ELF-1 (cell line): ENCODE results near the gene TAF1L.
"Not testable (repeated sequence)": the region's sequence is repeated elsewhere in the genome, so short reads cannot be mapped to it uniquely, and the experiment has no call there.

Source experiments
- DNase-seq: peaks from one replicate; pipeline ENCODE4 v3.0.0-alpha.2; 2016; ENCODE audit warnings: low read depth, low spot score

The TAF1L gene

GRCh38 chr9:32635362-32635761 lies at the start of gene TAF1L:
Gene TAF1L, minus strand, starts transcription at chr9:32635669. Its CDS starts 90 bp downstream, at chr9:32635579.
- no peak for DNase-seq

- DNase-seq: no peak
Observed at GRCh38 chr9:32681751-32682150, 46.3 kb upstream of the TAF1L start.

- no peak for DNase-seq
Observed at GRCh38 chr9:32677931-32678330, 42.5 kb upstream of the TAF1L start.

DNA sequence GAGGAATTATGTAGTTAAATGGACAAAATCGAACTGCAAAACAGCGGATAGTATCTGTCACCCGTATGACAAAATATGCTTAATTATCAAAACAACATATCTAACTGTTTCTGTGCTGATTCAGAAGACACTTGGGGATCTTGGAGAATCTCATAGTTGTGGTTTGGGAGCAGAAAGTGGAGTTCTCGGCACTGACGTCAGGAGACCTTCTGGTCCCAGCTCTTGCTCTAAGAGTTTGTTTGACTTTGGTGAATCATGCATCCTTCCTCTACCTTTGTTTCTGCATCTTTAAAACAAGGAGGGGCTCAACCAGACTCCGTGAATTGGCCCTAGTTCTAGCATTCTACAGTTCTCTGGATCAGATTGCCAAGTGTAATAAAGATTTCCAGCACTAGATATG lies 37.0 kb upstream of the TAF1L start:
- DNase-seq: no peak

DNA sequence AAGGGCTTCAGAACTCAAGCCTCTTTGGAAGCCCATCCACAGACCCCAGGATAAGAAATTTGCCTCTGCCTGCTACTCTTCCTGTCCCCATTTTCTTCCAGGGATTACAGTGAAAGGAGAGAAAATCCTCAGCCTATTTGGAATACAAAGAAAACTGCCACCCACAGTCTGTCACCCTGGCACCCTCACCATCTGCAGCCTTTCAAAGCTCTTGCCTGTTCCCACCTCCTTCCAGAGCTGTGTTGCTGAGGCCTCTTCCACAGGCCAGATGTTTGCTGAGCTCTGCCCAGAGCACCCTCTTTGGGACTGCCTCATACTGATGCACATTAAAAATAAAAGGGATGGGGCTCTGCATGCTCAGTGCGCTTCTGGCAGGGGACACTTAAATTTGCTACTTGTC lies 35.9 kb upstream of the TAF1L start:
- no peak for DNase-seq

DNA sequence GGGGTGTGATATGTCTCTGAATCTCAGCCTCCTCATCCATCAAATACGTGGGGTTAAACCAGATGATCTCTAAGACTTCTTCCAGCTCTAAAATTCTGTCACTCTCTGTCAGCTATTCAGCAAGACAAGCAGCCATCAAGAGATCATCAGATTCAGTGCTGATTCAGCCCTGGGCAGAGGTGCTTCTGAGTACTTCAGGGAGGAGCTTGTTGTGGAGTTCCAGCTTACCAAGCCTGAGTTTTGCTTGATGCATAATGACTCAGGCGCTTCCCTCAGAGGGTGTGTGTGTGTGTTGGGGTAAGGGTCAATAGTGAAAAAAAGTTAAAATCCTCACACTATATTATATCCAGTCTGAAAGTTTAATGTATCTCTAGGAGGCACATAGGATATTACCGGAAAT lies 29.6 kb upstream of the TAF1L start:
- DNase-seq: no peak

GRCh38 chr9:32663741-32664140 lies 28.3 kb upstream of the TAF1L start:
- no peak for DNase-seq

- no peak for DNase-seq
Observed at GRCh38 chr9:32647671-32648070, 12.2 kb upstream of the TAF1L start.

GRCh38 chr9:32644698-32645097 lies 9.2 kb upstream of the TAF1L start:
- DNase-seq: peak; percentile 23

GRCh38 chr9:32633151-32633550 lies 2.3 kb downstream of the TAF1L start:
- not testable (repeated sequence) for DNase-seq

DNA sequence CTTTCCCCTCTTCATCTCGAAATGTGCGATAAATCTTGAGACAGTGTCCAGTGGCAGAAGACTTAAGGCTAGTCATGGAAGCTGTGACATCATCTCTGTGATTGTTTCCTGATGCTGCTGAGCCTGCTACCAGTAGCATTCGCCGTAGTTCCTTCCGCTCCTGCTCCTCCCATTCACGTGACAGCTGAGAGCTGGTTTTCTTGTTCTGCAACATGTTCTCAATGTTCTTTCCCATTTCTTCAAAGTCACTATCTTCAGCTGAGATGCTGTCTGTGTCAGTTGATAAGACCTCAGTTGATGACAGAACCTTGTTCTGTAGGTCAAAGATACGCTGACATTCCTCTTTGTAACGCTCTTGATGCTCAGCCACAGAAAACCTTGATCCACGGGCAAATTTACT lies 3.5 kb downstream of the TAF1L start:
- DNase-seq: no peak

DNA sequence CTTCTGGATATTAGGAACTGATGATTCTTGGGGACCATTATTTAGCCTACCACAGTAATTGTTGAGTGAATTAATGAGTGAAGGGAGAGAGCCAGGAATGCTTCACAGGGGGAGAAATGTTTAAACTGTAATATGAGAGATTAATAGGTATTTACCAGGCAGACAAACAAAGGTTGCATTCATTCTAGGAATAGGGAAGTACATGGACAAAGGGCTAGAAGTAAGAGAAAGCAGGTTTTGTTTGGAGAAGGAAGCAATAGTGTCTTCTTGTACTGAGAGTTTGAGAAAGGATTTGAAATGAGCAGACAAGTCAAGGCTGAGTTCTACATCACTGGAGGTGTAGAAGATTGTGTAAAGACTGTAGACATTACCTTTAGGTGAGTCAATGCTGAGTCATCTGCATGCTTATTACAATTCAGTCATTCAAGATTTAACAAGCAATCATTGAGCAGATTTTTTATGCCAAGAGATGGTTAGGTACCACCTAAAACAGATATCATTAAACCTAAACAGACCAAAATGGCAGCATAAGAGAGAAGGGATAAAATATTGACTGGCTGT lies 8.0 kb downstream of the TAF1L start:
- no peak for DNase-seq

- DNase-seq: no peak
Observed at GRCh38 chr9:32625320-32625719, 10.1 kb downstream of the TAF1L start.

DNA sequence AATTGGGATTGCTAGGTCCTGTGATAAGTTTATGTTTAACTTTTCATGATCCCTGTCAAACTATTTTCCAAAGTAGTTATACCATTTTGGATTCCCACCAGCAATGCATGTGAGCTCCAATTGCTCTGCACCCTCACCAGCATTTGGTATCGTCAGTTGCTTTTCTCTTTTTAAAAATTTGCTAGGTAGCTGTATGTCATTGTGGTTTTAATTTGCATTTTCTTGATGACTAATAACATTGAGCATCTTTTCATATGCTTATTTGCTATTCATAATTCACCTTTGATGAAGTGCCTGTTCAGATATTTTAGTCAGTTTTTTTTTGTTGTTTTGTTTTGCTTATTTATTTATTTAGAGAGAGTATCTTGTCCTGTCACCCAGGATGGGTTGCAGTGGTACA lies 12.5 kb downstream of the TAF1L start:
- DNase-seq: no peak

GRCh38 chr9:32618261-32618660 lies 17.2 kb downstream of the TAF1L start:
- DNase-seq: no peak

DNA sequence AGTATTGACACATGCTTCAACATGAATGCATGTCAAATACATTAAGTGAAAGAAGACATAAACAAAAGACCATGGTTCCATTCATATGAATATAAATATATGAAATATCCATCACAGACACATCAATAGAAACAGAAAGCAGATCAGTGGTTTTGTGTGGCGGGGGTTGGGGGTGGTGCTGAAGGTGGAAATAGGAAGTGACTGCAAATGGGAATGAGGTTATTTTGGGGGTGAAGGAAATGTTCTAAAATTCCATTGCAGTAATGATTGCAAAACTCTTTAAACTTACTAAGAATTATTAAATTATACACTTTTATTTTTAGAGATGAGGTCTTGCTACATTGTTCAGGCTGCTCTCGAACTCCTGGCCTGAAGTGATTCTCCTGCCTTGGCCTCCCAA lies 28.7 kb downstream of the TAF1L start:
- no peak for DNase-seq

DNA sequence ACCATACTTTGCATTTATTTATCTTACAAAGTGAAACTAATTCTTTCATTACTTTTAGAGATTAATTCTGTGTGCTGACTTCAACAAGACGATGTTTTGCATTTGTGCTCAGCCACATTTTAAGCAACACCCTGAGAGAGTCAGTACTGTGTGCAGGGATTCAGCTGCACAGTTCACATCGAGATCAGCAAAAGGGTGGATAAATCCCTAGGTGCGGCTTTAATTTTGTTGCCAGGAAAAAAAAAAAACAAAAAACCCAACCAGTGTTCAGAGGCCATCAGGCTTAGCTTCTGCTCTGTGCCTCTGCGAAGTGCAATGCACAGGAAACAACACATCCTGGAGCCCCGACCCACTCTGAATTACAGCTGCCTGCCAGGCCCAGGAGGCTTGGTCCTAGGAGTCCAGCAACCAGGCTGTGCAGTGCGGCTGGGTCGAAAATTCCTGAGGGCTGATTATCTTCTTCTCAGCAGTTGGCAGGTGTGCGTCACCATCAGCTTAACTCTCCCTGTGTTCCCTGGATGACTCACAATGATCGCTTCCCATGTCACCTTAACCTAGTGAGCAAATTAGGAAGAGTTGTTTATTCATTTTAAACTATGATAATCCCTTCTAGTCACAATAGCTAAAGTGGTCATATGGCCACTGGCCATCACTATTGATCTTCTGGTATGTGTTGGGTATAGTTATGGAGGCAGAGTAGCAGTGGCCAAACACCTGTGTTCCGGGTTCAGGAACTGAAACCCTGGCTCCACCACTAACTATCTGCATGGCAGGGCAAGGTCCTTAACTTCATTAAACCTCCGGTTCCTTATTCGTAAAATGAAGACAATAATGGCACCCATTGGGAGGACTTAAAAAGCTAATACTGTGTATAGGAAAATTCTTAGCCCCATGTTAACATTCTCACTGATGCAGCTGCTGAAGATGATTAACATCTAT lies 31.3 kb downstream of the TAF1L start:
- DNase-seq: no peak

DNA sequence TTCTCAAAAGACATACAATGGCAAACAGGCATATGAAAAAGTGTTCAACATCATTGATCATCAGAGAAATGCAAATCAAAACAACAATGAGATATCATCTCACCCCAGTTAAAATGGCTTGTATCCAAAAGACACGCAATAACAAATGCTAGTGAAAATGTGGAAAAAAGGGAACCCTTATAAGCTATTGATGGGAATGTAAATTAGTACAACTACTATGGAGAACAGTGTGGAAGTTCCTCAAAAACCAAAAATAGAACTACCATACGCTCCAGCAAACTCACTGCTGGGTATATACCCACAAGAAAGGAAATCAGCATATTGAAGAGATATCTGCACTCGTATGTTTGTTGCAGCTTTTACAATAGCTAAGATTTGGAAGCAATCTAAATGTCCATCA lies 36.4 kb downstream of the TAF1L start:
- DNase-seq: not testable (repeated sequence)

GRCh38 chr9:32596936-32597335 lies 38.5 kb downstream of the TAF1L start:
- no peak for DNase-seq

DNA sequence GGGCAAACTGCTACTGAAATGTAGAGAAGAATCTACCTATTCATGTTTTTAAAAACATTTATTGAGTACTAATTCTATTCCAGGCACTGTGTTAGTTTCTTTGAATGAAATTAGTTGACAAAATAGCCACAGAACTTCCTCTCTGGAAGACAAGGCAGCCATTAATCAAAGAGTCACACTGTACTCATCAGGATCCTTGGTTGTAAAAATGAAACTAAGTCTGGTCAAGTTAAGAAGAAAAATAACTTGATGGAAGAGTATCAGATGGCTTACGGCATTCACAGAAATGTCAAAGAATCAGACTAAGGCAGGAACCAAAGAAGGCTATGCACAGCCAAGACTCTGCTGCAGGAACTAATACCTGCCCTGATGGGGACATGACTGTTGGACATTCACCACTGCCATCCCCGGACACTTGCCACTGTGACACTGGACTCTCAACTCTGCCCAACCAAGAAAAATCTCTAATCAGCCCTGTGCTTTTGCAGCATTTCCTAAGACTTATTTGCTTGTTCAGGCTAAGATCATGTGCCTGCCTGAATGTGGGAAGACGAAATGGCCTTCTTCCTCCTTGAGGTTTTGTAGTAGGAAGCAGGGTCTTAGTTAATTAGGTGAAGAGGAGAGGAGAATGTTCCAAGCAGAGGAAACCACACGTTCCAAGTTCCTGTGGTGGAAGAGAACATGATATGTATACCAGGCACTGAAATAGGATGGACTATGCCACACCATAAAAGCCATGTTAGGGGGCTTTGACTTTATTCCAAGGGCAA lies 39.2 kb downstream of the TAF1L start:
- no peak for DNase-seq

DNA sequence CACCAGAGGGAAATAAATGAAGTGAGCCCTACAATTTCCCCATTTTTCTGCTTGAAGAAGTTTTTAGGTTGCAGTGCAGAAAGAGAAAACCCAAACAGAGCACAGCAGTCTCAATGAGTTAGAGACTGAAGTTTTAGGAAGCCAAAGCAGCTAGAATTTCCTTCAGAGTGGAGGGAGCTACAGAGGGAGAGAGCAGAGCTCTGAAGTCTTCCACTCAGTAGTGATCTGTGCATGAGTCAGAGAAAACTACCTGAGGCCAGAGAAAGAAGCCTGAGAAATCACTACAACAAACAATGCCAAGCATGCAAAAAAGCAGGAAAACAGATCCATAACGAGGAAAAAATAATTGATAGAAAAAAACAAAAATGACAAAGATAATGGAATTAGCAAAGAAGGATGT lies 44.6 kb downstream of the TAF1L start:
- DNase-seq: no peak

GRCh38 chr9:32590476-32590875 lies 45.0 kb downstream of the TAF1L start:
- DNase-seq: no peak
